Choroid plexus epithelial cell (primary cell): ENCODE results near the gene DUSP1.

Experiments used
- DNase-seq: peaks from one replicate; pipeline ENCODE4 v3.0.0-alpha.2; 2010; ENCODE audit warnings: low read depth
- H3K4me3 ChIP-seq: 2 replicates; pipeline ENCODE4 v1.5.1; 2011; ENCODE audit warnings: low read depth, mild to moderate bottlenecking, control low read depth, low read length, moderate library complexity
- TF ChIP-seq, protein P1 (sequence below): conservative IDR thresholded peaks from 2 replicates; pipeline ENCODE4 v1.5.1; 2011; ENCODE audit warnings: low read depth, mild to moderate bottlenecking, control low read depth, inconsistent platforms, low read length, moderate library complexity

Gene DUSP1

DNA sequence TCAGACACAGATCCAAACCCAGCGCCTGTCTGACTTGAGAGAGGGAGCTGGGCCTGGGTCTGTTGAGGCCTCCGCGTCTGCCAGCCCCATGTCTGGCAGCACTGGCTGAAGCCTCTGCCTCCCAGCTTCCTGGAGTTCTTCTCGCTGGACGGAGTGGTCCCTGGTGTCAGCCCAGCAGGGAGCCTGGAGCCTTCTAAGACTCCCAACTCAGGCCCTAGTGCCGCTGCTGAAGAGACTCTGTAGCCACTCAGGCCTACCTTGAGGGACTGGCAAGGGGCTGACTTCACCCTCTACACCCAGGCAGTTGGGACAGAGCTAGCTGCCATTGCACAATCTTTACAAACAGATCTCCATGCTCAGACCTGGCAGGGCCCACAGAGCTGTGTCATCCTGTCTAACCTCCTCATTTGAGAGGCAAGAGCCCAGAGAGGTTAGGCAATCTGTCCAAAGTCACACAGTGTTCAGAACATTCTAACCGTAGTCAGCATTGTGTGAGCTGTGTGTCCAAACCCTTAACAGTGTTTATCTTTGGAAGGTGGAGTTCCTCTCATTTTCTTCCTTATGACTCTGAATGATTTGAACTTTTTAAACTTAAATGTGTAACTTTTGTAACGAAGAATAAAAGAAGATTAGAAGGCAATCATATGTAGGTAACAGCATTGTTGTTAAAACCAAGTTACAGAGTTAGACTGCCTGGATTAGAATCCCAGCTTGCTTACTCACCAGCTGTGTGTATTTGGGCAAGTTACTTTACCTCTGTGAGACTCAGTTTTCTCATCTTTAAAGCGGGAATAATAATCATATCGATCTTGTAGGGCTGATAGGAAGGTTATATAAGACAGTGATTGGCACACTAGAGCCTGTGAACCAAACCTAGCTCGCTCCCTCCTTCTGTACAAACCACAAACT, 4.6 kb upstream of the DUSP1 start:
- no peak overlapping the region for H3K4me3 ChIP-seq
- DNase-seq = peak; percentile 97
- TF ChIP-seq, protein P1, sequence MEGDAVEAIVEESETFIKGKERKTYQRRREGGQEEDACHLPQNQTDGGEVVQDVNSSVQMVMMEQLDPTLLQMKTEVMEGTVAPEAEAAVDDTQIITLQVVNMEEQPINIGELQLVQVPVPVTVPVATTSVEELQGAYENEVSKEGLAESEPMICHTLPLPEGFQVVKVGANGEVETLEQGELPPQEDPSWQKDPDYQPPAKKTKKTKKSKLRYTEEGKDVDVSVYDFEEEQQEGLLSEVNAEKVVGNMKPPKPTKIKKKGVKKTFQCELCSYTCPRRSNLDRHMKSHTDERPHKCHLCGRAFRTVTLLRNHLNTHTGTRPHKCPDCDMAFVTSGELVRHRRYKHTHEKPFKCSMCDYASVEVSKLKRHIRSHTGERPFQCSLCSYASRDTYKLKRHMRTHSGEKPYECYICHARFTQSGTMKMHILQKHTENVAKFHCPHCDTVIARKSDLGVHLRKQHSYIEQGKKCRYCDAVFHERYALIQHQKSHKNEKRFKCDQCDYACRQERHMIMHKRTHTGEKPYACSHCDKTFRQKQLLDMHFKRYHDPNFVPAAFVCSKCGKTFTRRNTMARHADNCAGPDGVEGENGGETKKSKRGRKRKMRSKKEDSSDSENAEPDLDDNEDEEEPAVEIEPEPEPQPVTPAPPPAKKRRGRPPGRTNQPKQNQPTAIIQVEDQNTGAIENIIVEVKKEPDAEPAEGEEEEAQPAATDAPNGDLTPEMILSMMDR = no peak

DNA sequence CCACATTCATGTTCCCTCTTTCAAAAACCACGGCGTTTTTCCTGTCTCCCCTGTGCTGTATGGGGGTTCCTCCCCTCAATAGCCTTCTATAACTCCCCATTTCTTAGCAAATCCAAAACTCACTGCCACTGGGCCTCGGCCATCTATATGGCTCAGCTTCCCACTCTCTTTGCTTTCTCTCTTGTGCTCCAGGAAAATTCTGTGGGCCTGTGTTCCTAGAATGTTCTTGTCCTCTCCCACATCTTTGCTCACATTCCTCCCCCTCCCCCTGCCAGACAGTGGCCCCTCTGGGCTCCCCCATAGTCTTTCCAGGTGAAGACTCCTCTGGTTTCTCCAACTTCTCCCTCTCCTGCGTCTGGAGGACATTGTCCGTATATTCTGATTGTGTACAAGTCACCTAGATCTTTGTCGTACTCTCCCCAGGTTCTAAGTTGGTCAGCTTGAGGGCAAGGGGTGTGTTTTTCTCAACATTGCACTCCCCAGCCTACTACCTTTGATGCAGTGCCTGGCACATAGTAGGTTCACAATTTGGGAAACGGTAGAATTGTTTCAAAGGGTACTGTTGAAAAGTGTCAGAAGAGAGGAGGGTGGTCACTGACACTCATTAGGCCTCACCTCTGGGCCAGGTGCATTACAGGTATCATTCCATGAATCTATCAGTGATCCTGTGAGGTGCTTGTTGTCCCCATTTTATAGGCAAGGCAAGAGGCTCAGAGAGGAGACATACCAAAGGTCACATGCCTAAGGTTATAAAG, 3.7 kb upstream of the DUSP1 start:
- no peak for DNase-seq
- TF ChIP-seq, protein P1 = no peak
- no peak overlapping the region for H3K4me3 ChIP-seq

DNA sequence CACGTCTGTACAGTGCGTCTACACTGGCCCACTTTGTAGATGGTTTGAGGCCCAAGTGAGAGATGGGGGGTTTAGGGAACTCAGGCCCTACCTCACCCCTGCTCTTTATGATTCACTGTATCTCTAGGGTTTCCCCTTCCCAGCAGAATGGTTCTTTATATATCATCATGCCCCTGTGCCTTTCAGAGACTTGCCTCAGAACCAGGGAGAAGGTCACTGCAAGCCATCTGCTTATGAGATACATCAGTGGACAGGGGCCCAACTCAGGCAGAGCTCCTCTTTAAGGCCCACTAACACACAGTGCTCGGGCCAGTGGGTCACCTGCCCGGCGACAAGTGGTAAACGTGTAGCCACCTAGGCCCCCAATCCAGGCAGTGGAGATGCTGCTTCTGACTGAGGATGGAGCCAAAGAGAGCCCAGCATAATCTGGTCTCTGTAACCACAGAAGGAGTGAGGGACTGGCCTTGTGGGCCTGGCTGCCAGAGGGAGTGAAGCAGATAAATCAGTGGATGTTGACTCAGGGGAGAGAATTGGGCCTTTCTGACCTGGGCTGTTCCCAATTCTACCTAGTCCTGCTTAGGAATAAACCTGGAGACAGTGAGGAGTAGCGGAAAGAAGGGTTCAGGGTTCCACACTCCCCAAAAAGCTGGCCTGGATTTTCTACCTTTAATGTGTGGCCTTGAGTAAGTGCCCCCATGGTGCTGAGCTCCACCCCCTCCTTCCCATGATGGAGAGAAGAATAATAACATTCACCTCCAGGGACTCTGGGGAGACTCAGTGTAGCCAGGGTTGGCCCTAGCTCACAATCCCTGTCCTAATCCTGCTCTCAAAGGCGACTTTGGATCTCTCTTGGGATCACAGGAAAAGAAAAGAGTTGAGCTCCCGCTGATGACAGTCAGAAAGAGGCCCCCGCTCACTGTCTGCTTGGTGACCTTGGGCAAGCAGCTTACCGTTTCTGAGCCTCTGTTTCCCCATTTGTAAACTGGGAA, 2.8 kb upstream of the DUSP1 start:
- H3K4me3 ChIP-seq = no peak overlapping the region
- TF ChIP-seq, protein P1 = peak; percentile 3
- no peak for DNase-seq

DNA sequence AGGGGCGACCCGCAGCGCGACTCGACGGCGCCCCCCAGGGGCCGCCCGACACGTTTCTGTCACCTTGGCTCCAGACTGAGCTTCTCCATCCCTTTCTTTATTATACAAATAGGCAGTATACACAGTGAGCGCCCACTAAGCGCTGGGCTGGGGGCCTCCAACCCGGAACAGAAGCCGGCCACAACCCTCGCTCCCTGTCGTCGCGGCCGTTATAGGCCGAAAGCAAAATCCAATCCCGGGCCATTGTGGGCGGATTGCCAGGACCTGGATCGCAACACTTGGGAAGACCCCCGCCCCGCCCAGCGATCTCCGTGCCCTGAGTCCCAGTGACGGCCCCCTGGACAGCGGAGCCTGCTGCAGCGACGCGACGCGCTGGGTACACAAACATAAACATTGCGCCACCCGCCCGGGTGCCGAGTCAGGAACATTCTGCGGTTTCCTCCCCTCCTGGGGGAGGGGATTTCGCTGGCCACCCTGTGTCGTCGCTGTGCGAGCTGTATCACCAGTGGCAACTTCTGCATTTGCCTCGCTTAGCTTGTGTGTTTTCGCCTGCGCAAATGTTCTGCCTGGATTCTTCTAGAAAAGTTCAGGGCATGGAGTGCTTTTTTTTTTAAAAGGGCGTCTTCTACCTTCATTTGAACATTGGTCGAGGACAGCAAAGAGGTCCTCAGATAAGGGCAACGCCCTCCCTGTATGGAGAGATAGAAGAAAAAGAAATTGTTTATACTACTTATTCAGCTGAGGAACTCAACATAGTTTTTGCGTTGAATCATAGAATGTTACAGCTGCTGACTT, 1.3 kb upstream of the DUSP1 start:
- peak overlapping the region; percentile 45 for H3K4me3 ChIP-seq
- peak; percentile 98 for DNase-seq
- TF ChIP-seq, protein P1 = peak; percentile 73

DNA sequence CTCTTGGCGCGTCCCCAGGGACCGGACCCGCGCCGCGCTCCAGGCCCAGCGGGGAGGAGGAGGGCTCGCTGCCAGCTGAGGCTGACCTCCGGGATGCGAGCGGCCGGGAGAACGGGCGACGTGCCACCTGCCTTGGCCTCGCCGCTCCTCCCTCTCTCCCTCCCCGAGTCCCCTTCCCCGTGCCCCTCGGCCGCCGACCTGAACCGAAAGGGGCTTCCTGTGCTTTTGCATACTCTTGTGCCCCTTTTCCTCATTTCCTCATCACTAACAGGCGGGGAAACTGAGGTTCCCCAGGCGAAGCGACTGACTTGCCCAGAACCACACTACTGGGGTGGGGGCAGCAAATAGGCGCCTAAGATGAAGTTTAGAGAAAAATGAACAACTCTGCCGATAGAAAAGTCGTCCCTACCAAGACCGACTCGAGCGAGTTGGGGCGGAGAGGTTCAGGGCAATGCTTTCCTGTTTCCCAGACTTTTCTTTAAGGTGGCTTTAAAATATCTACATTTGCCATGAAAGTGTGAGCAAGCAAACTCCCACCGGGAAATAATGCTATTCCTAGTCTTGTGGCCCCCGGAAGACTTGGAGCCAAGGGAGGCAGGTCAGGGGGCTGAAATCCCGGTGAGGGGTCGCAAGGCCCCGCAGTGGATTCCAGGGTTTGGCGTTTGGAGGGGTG, 580 bp upstream of the DUSP1 start:
- DNase-seq = peak; percentile 79
- TF ChIP-seq, protein P1 = no peak

DNA sequence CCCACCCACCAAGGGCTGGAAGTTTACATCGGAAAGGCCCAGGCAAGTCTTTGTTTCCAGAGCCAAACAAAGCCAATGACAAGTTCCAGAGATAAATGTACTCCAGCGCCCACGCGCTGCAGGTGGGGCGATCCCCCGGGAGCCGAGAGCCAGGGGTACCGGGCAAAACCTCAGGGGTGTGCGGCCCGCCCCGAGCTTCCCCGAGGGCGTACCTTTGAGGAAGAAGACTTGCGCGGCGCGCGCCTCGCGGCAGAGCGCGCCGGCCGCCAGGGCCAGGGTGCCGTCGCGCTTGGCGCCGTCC, 671 bp downstream of the DUSP1 start:
- TF ChIP-seq, protein P1 = no peak
- DNase-seq = no peak
- peak overlapping the region; percentile 76 for H3K4me3 ChIP-seq

More for the DNA sequence above, 580 bp upstream of the DUSP1 start:
- peak overlapping the region; percentile 45 for H3K4me3 ChIP-seq
